SU-DHL-6 (cell line): ENCODE data around the gene ZNF423.

Experiments
- H2AFZ ChIP-seq: fragments of 200-600 bp; sonication (generic); 2 replicates; pipeline ENCODE4 v1.6.1; 2014; ENCODE audit warnings: low read depth, mild to moderate bottlenecking, moderate library complexity, mixed read lengths, antibody characterized with exemption, low read length; ENCODE audit not compliant: severe bottlenecking
- H3F3A ChIP-seq: fragments of 200-600 bp; shearing (Covaris generic); 2 replicates; pipeline ENCODE4 v1.6.0; 2016; ENCODE audit warnings: antibody characterized with exemption, mild to moderate bottlenecking; ENCODE audit not compliant: insufficient read depth
- H3K27ac ChIP-seq: fragments of 200-600 bp; sonication (generic); 2 replicates; pipeline ENCODE4 v1.5.1; 2016; ENCODE audit warnings: low read depth, mild to moderate bottlenecking, low read length, moderate library complexity, mixed read lengths
- H3K27me3 ChIP-seq: fragments of 200-600 bp; sonication (generic), shearing (Covaris generic); 2 replicates; pipeline ENCODE4 v1.6.0; 2014; ENCODE audit warnings: mild to moderate bottlenecking, low read length
- H3K36me3 ChIP-seq: fragments of 200-600 bp; sonication (generic); 2 replicates; pipeline ENCODE4 v1.6.1; 2014; ENCODE audit warnings: mild to moderate bottlenecking, low read length, mixed read lengths
- H3K4me2 ChIP-seq: fragments of 300-600, 200-600 bp; shearing (Covaris generic), sonication (generic); 2 replicates; pipeline ENCODE4 v1.6.0; 2014; ENCODE audit warnings: low read length, low read depth, mild to moderate bottlenecking; ENCODE audit not compliant: poor library complexity, severe bottlenecking
- H3K4me3 ChIP-seq: fragments of 200-600 bp; sonication (generic); 2 replicates; pipeline ENCODE4 v1.5.1; 2014; ENCODE audit warnings: antibody characterized with exemption, low read length, mild to moderate bottlenecking, mixed read lengths; ENCODE audit not compliant: insufficient read depth, poor library complexity, severe bottlenecking
- H3K79me2 ChIP-seq: fragments of 200-600 bp; sonication (generic); 2 replicates; pipeline ENCODE4 v1.6.1; 2014; ENCODE audit warnings: mild to moderate bottlenecking, low read length, moderate library complexity; ENCODE audit not compliant: insufficient read depth
- H3K9ac ChIP-seq: fragments of 200-600 bp; sonication (generic); 2 replicates; pipeline ENCODE4 v1.7.0; 2014; ENCODE audit warnings: mild to moderate bottlenecking, low read length
- H3K9me2 ChIP-seq: fragments of 200-600 bp; sonication (generic); replicated peaks from 2 replicates; pipeline ENCODE4 v1.6.1; 2014; ENCODE audit warnings: low read length; ENCODE audit not compliant: insufficient read depth
- H3K9me3 ChIP-seq: fragments of 200-600 bp; sonication (generic); 2 replicates; pipeline ENCODE4 v1.6.1; 2014; ENCODE audit warnings: low read length, mixed read lengths; ENCODE audit not compliant: insufficient read depth
- H4K20me1 ChIP-seq: fragments of 200-600 bp; sonication (generic); 2 replicates; pipeline ENCODE4 v1.6.1; 2014; ENCODE audit warnings: low read depth, mild to moderate bottlenecking, antibody characterized with exemption, low read length, moderate library complexity, mixed read lengths
- EZH2phosphoT487 ChIP-seq: fragments of 200-600 bp; sonication (generic), shearing (Covaris generic); conservative IDR thresholded peaks from 2 replicates; pipeline ENCODE4 v1.6.1; 2018; ENCODE audit warnings: mild to moderate bottlenecking, antibody characterized with exemption, low read length, moderate library complexity, mixed read lengths
- TF ChIP-seq, protein P1 (sequence below): fragments of 200-600 bp; sonication (generic); IDR thresholded peaks from one replicate; pipeline ENCODE4 v1.5.1; 2017; ENCODE audit warnings: antibody characterized with exemption, mild to moderate bottlenecking, low read length, moderate library complexity; ENCODE audit not compliant: insufficient read depth, poor library complexity, severe bottlenecking

ZNF423 gene

GRCh38 chr16:49811644-49812334, 44.1 kb downstream of the ZNF423 start:
- Histone ChIP-seq H3K9me2 (no peaks in the 10 kb centered on the region), H2AFZ (no peak overlapping the region), H3K36me3 (no peaks in the 10 kb centered on the region), H3K4me3 (no peak overlapping the region), H3K9me3 (no peaks in the 10 kb centered on the region), H4K20me1 (no peaks in the 10 kb centered on the region), H3K4me2 (no peak overlapping the region), H3K27me3 (no peaks in the 10 kb centered on the region), H3K79me2 (no peaks in the 10 kb centered on the region), H3K27ac (no peak overlapping the region), H3F3A (no peaks in the 10 kb centered on the region), H3K9ac (no peak overlapping the region)
- no peak for TF ChIP-seq EZH2phosphoT487
- TF ChIP-seq, protein P1, sequence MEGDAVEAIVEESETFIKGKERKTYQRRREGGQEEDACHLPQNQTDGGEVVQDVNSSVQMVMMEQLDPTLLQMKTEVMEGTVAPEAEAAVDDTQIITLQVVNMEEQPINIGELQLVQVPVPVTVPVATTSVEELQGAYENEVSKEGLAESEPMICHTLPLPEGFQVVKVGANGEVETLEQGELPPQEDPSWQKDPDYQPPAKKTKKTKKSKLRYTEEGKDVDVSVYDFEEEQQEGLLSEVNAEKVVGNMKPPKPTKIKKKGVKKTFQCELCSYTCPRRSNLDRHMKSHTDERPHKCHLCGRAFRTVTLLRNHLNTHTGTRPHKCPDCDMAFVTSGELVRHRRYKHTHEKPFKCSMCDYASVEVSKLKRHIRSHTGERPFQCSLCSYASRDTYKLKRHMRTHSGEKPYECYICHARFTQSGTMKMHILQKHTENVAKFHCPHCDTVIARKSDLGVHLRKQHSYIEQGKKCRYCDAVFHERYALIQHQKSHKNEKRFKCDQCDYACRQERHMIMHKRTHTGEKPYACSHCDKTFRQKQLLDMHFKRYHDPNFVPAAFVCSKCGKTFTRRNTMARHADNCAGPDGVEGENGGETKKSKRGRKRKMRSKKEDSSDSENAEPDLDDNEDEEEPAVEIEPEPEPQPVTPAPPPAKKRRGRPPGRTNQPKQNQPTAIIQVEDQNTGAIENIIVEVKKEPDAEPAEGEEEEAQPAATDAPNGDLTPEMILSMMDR, result no peak

- Histone ChIP-seq H3K27ac (no peak overlapping the region), H3K9ac (no peak overlapping the region)
Observed at GRCh38 chr16:49810831-49811230, 45.1 kb downstream of the ZNF423 start.

GRCh38 chr16:49809561-49809960, 46.4 kb downstream of the ZNF423 start:
- Histone ChIP-seq H3K27me3 (no peaks in the 10 kb centered on the region), H3K9me3 (no peaks in the 10 kb centered on the region), H2AFZ (no peak overlapping the region), H3K4me2 (no peak overlapping the region), H4K20me1 (no peaks in the 10 kb centered on the region), H3K9ac (no peak overlapping the region), H3F3A (no peaks in the 10 kb centered on the region), H3K9me2 (no peaks in the 10 kb centered on the region), H3K36me3 (no peaks in the 10 kb centered on the region), H3K79me2 (no peaks in the 10 kb centered on the region), H3K4me3 (no peak overlapping the region), H3K27ac (no peak overlapping the region)
- no peak for TF ChIP-seq EZH2phosphoT487
- TF ChIP-seq, protein P1, result no peak

More at GRCh38 chr16:49810831-49811230, 45.1 kb downstream of the ZNF423 start:
- no peaks in the 10 kb centered on the region for H3K27me3 ChIP-seq
- H2AFZ ChIP-seq, result no peak overlapping the region
- H3K4me2 ChIP-seq, result no peak overlapping the region
- no peaks in the 10 kb centered on the region for H3K9me2 ChIP-seq
- no peaks in the 10 kb centered on the region for H4K20me1 ChIP-seq
- no peaks in the 10 kb centered on the region for H3K9me3 ChIP-seq
- no peak for TF ChIP-seq EZH2phosphoT487
- TF ChIP-seq, protein P1, result no peak
- H3F3A ChIP-seq, result no peaks in the 10 kb centered on the region
- no peak overlapping the region for H3K4me3 ChIP-seq
- no peaks in the 10 kb centered on the region for H3K36me3 ChIP-seq
- H3K79me2 ChIP-seq, result no peaks in the 10 kb centered on the region
